Stimulated activated memory B cell treated with anti-CD40 and anti-IgM and Interleukin-4, amounts not matched to agents 10 μg/mL and 1 μg/mL and 100 μg/mL, for 72 hours (primary cell): ENCODE results near the gene PCDHGA1.
"Not testable (repeated sequence)": the region's sequence is repeated elsewhere in the genome, so short reads cannot be mapped to it uniquely, and the experiment has no call there.

Experiments used
- ATAC-seq: fragments of 150-1000 bp; cut with Tn5 transposase; 2 replicates; pipeline ENCODE4 v1.10.0; 2021
- H3K27ac Mint-ChIP-seq: one replicate; pipeline ENCODE4 v1.8.0; 2022; ENCODE audit warnings: mild to moderate bottlenecking, mixed read lengths
- H3K27me3 Mint-ChIP-seq: one replicate; pipeline ENCODE4 v1.8.0; 2022; ENCODE audit warnings: mixed read lengths
- H3K36me3 Mint-ChIP-seq: one replicate; pipeline ENCODE4 v1.8.0; 2022; ENCODE audit warnings: mixed read lengths
- H3K4me1 Mint-ChIP-seq: one replicate; pipeline ENCODE4 v1.8.0; 2022; ENCODE audit warnings: mixed read lengths
- H3K4me3 Mint-ChIP-seq: one replicate; pipeline ENCODE4 v1.8.0; 2022; ENCODE audit warnings: mild to moderate bottlenecking, moderate library complexity, mixed read lengths
- H3K9me3 Mint-ChIP-seq: one replicate; pipeline ENCODE4 v1.8.0; 2022; ENCODE audit warnings: mixed read lengths

PCDHGA1 gene

GRCh38 chr5:141387557-141388311 lies 57.4 kb downstream of the PCDHGA1 start, which contains the start of gene PCDHGB4:
Gene PCDHGB4, plus strand, starts transcription at chr5:141387698. Its CDS starts 187 bp downstream, at chr5:141387885.
- ATAC-seq, H3K4me1 Mint-ChIP-seq, H3K27ac Mint-ChIP-seq: not testable (repeated sequence)
- peak within 1 kb of the TSS; percentile 42 for H3K4me3 Mint-ChIP-seq
- H3K27me3 Mint-ChIP-seq: peaks cover 77% of the 10 kb centered on the region
- peaks cover 10% of the 10 kb centered on the region for H3K36me3 Mint-ChIP-seq
- H3K9me3 Mint-ChIP-seq: peaks cover 15% of the 10 kb centered on the region

GRCh38 chr5:141388661-141389060 lies 58.3 kb downstream of the PCDHGA1 start:
- no peak overlapping the region for H3K4me3 Mint-ChIP-seq
- peaks cover 6% of the 10 kb centered on the region for H3K36me3 Mint-ChIP-seq
- peaks cover 15% of the 10 kb centered on the region for H3K9me3 Mint-ChIP-seq
- peaks cover 76% of the 10 kb centered on the region for H3K27me3 Mint-ChIP-seq
- H3K27ac Mint-ChIP-seq: no peak overlapping the region
- ATAC-seq: no peak
- no peaks in the 10 kb centered on the region for H3K4me1 Mint-ChIP-seq

DNA sequence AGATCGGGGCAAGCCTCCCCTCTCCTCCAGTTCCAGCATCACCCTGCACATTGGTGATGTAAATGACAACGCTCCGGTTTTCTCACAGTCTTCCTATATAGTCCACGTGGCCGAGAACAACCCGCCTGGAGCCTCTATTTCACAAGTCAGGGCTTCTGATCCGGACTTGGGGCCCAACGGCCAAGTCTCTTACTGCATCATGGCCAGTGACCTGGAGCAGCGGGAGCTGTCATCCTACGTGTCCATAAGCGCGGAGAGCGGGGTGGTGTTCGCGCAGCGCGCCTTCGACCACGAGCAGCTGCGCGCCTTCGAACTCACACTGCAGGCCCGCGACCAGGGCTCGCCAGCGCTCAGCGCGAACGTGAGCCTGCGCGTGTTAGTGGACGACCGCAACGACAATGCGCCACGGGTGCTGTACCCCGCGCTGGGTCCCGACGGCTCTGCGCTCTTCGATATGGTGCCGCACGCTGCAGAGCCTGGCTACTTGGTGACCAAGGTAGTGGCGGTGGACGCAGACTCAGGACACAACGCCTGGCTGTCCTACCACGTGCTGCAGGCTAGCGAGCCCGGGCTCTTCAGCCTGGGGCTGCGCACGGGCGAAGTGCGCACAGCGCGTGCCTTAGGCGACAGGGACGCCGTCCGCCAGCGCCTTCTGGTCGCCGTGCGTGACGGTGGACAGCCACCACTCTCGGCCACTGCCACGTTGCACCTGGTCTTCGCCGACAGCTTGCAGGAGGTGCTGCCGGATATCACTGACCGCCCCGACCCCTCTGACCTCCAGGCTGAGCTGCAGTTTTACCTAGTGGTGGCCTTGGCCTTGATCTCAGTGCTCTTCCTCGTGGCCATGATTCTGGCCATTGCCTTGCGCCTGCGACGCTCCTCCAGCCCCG lies 59.1 kb downstream of the PCDHGA1 start:
- Mint-ChIP-seq H3K27ac (no peak overlapping the region), H3K36me3 (peaks cover 11% of the 10 kb centered on the region), H3K27me3 (peaks cover 82% of the 10 kb centered on the region), H3K4me3 (no peak overlapping the region), H3K4me1 (no peaks in the 10 kb centered on the region), H3K9me3 (peaks cover 19% of the 10 kb centered on the region)
- ATAC-seq: no peak

GRCh38 chr5:141392429-141393198 lies 62.3 kb downstream of the PCDHGA1 start, which contains the start of gene PCDHGA8:
Gene PCDHGA8, plus strand, starts transcription at chr5:141392633. Its CDS starts 181 bp downstream, at chr5:141392814.
- Mint-ChIP-seq H3K9me3 (peaks cover 19% of the 10 kb centered on the region), H3K27me3 (peaks cover 83% of the 10 kb centered on the region), H3K4me1 (no peaks in the 10 kb centered on the region), H3K27ac (no peak within 1 kb of the TSS), H3K36me3 (peaks cover 11% of the 10 kb centered on the region), H3K4me3 (no peak within 1 kb of the TSS)
- no peak for ATAC-seq

DNA sequence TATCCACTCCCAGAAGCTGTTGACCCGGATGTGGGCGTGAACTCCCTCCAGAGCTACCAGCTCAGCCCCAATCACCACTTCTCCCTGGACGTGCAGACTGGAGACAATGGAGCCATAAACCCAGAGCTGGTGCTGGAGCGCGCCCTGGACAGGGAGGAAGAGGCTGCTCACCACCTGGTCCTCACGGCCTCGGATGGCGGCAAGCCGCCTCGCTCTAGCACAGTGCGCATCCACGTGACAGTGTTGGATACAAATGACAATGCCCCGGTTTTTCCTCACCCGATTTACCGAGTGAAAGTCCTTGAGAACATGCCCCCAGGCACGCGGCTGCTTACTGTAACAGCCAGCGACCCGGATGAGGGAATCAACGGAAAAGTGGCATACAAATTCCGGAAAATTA lies 63.0 kb downstream of the PCDHGA1 start:
- no peak overlapping the region for H3K4me3 Mint-ChIP-seq
- no peak for ATAC-seq
- no peak overlapping the region for H3K27ac Mint-ChIP-seq
- H3K36me3 Mint-ChIP-seq: peaks cover 11% of the 10 kb centered on the region
- H3K9me3 Mint-ChIP-seq: peaks cover 19% of the 10 kb centered on the region
- H3K4me1 Mint-ChIP-seq: no peaks in the 10 kb centered on the region
- peaks cover 80% of the 10 kb centered on the region for H3K27me3 Mint-ChIP-seq

DNA sequence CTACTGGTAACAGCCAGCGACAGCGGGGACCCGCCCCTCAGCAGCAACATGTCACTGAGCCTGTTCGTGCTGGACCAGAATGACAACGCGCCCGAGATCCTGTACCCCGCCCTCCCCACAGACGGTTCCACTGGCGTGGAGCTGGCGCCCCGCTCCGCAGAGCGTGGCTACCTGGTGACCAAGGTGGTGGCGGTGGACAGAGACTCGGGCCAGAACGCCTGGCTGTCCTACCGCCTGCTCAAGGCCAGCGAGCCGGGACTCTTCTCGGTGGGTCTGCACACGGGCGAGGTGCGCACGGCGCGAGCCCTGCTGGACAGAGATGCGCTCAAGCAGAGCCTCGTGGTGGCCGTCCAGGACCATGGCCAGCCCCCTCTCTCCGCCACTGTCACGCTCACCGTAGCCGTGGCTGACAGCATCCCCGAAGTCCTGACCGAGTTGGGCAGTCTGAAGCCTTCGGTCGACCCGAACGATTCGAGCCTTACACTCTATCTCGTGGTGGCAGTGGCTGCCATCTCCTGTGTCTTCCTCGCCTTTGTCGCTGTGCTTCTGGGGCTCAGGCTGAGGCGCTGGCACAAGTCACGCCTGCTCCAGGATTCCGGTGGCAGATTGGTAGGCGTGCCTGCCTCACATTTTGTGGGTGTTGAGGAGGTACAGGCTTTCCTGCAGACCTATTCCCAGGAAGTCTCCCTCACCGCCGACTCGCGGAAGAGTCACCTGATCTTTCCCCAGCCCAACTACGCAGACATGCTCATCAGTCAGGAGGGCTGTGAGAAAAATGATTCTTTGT lies 64.3 kb downstream of the PCDHGA1 start:
- H3K4me3 Mint-ChIP-seq, ATAC-seq, H3K27ac Mint-ChIP-seq, H3K4me1 Mint-ChIP-seq: not testable (repeated sequence)
- Mint-ChIP-seq H3K9me3 (peaks cover 13% of the 10 kb centered on the region), H3K36me3 (peaks cover 11% of the 10 kb centered on the region), H3K27me3 (peaks cover 79% of the 10 kb centered on the region)

DNA sequence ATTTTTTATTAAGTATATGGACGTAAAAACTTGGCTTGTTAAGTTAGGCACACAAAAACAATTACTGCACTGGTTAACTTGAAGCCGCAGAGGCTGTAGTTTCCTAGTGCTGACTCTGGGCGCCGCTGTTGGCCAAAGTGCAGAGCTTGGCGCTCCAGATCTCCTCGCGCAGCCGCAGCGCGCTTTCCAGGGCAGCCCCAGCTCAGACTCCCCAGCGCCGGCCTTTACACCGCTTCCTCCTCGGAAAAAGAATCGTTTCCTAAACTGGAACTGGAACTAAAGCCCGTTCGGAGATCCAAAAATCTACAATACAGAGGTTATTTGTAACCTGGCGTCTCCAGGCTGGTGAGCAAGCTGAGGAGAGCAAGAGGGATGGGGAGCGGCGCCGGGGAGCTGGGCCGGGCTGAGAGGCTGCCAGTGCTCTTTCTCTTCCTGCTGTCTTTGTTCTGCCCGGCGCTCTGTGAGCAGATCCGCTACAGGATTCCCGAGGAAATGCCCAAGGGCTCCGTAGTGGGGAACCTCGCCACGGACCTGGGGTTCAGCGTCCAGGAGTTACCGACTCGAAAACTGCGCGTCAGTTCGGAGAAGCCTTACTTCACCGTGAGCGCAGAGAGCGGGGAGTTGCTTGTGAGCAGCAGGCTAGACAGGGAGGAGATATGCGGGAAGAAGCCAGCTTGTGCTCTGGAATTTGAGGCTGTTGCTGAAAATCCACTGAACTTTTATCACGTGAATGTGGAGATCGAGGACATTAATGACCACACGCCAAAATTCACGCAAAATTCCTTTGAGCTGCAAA lies 67.6 kb downstream of the PCDHGA1 start, which contains the start of gene PCDHGB5:
PCDHGB5 (plus strand) TSS at position 192 of the 796 bp plus-strand sequence; CDS start at position 373, 181 bp downstream.
- peak; percentile 56 for ATAC-seq
- peaks cover 10% of the 10 kb centered on the region for H3K36me3 Mint-ChIP-seq
- H3K9me3 Mint-ChIP-seq, H3K27ac Mint-ChIP-seq, H3K4me1 Mint-ChIP-seq: not testable (repeated sequence)
- H3K4me3 Mint-ChIP-seq: peak within 1 kb of the TSS; percentile 63
- H3K27me3 Mint-ChIP-seq: peaks cover 80% of the 10 kb centered on the region

DNA sequence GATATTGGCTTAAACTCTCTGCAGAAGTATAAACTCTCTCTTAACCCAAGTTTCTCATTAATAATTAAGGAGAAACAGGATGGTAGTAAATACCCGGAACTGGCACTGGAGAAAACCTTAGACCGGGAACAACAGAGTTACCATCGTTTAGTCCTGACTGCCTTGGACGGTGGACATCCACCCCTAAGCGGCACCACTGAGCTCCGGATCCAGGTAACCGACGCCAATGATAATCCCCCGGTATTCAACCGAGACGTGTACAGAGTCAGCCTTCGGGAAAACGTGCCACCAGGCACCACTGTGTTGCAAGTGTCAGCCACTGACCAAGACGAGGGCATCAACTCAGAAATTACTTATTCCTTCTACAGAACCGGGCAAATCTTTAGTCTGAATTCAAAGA lies 68.3 kb downstream of the PCDHGA1 start:
- H3K9me3 Mint-ChIP-seq: peaks cover 7% of the 10 kb centered on the region
- peaks cover 80% of the 10 kb centered on the region for H3K27me3 Mint-ChIP-seq
- peaks cover 10% of the 10 kb centered on the region for H3K36me3 Mint-ChIP-seq
- H3K4me3 Mint-ChIP-seq: no peak overlapping the region
- H3K4me1 Mint-ChIP-seq: no peaks in the 10 kb centered on the region
- no peak overlapping the region for H3K27ac Mint-ChIP-seq
- no peak for ATAC-seq

DNA sequence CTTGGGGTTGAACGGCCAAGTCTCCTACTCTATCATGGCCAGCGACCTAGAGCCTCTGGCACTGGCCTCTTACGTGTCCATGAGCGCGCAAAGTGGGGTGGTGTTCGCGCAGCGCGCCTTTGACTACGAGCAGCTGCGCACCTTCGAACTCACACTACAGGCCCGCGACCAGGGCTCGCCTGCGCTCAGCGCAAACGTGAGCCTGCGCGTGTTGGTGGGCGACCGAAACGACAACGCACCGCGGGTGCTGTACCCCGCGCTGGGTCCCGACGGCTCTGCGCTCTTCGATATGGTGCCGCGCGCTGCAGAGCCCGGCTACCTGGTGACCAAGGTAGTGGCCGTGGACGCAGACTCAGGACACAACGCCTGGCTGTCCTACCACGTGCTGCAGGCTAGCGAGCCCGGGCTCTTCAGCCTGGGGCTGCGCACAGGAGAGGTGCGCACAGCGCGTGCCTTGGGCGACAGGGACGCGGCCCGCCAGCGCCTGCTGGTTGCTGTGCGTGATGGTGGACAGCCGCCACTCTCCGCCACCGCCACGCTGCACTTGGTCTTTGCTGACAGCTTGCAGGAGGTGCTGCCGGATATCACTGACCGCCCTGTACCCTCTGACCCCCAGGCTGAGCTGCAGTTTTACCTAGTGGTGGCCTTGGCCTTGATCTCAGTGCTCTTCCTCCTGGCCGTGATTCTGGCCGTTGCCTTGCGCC lies 69.4 kb downstream of the PCDHGA1 start:
- Mint-ChIP-seq H3K9me3 (peaks cover 3% of the 10 kb centered on the region), H3K36me3 (peaks cover 6% of the 10 kb centered on the region), H3K4me1 (no peaks in the 10 kb centered on the region), H3K27ac (no peak overlapping the region), H3K4me3 (peak overlapping the region; percentile 32), H3K27me3 (peaks cover 80% of the 10 kb centered on the region)
- ATAC-seq: no peak

DNA sequence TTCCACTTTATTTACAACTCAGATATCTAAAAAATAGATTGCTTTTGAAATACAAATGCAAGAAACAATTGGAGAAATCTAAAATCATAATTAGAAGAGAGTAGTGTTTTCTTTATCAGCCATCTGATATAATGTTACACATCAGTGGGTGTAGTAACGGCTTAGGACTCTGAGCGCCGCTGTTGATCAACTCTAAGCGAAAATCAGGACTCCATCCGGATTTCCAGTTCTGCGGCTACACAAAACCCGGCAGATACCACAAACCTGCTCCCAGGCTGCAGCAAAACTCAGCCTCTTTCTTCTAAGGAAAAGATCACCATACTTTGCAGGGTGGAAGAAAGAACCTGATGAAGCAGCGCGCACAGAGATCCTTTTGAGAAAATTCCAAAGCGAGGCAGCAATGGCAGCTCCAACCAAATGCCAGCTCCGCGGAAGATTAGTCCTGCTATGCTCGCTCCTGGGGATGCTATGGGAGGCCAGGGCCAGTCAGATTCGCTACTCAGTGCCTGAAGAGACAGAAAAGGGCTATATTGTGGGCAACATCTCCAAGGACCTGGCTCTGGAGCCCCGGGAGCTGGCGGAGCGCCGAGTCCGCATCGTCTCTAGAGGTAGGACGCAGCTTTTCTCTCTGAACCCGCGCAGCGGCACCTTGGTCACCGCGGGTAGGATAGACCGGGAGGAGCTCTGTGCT lies 72.4 kb downstream of the PCDHGA1 start, which contains the start of gene PCDHGA9:
PCDHGA9 (plus strand) TSS at position 226 of the 691 bp plus-strand sequence; CDS start at position 401, 175 bp downstream.
- Mint-ChIP-seq H3K4me1 (no peaks in the 10 kb centered on the region), H3K36me3 (peaks cover 6% of the 10 kb centered on the region), H3K4me3 (peak within 1 kb of the TSS; percentile 60), H3K27me3 (peaks cover 77% of the 10 kb centered on the region), H3K27ac (no peak within 1 kb of the TSS), H3K9me3 (peaks cover 6% of the 10 kb centered on the region)
- no peak for ATAC-seq

GRCh38 chr5:141403387-141403786 lies 73.1 kb downstream of the PCDHGA1 start:
- H3K27ac Mint-ChIP-seq: no peak overlapping the region
- no peak for ATAC-seq
- H3K36me3 Mint-ChIP-seq: peaks cover 6% of the 10 kb centered on the region
- H3K27me3 Mint-ChIP-seq: peaks cover 84% of the 10 kb centered on the region
- H3K4me1 Mint-ChIP-seq: no peaks in the 10 kb centered on the region
- peaks cover 9% of the 10 kb centered on the region for H3K9me3 Mint-ChIP-seq
- H3K4me3 Mint-ChIP-seq: no peak overlapping the region

- not testable (repeated sequence) for H3K4me1 Mint-ChIP-seq, ATAC-seq, H3K36me3 Mint-ChIP-seq, H3K27ac Mint-ChIP-seq
- Mint-ChIP-seq H3K27me3 (peaks cover 73% of the 10 kb centered on the region), H3K4me3 (peak within 1 kb of the TSS; percentile 64), H3K9me3 (peaks cover 15% of the 10 kb centered on the region)
Measured at GRCh38 chr5:141407790-141408505, 77.6 kb downstream of the PCDHGA1 start, which contains the start of gene PCDHGB6. Gene PCDHGB6, plus strand, starts transcription at chr5:141408021. Its CDS starts 182 bp downstream, at chr5:141408203.
